ENCODE data around the gene ATP23. TPM values are rescaled to one million over a fixed set of nuclear protein-coding genes. Genes with fewer than 3 reads are reported as not detected.

The ATP23 gene
- total and polyA plus RNA-seq, 2 donors (not counting 3 experiments of a cell fraction or from before 2014, with no cell fraction given), result 5.9 to 9.0 TPM

DNA sequence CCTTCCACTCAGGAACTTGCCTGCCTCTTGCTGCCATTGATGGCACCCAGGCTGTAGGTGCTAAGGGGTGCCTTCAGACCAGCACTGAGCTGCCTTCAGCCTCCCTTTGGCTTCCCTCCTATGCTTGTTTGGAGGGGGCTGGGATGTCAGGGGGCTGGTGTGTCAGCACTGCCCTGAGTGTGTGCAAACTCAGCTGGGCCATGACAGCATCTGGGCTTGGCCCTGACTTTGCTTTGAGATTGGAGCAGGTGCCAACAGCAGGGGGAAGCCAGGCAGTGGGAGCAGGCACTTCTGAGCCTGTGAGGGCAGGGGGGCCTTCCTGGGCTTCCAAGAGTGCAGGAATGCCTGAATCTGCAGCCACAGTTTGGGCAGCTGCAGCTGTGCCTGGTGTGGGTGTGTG, 56.9 kb downstream of the ATP23 start:
- H3K36me3 ChIP-seq (ENCODE audit: control insufficient read depth in 2 of 2, extremely low read depth in 1 of 2, insufficient read depth in 2 of 2, low read length in 2 of 2), result no peaks in the 10 kb centered on the region
- FAIRE-seq (no peak), DNase-seq (ENCODE audit: low read depth, low spot score) (no peak)
- H3K4me2 ChIP-seq (ENCODE audit: insufficient read depth, low read length), result no peak overlapping the region
- no peak overlapping the region for H3K9ac ChIP-seq (replicated peaks; ENCODE audit: extremely low read depth, insufficient read depth, low read length)
- no peaks in the 10 kb centered on the region for H3K4me1 ChIP-seq (ENCODE audit: control insufficient read depth, extremely low read depth, insufficient read depth, low read length)
- dilution Hi-C loops (cut with MboI; ENCODE audit: extremely low pct_ligation_motif_present, low sequenced_read_pairs) (no loop called here), intact Hi-C loops (cut with micrococcal nuclease) (no loop called here)
- H2AFZ ChIP-seq (ENCODE audit: low read depth, low read length), result no peak overlapping the region
- ChIA-PET CTCF (interaction anchor here (1.0 kb wide), 1 partner anchor 15 kb away, joined by 4 read pairs; no protein-coding TSS in a partner anchor), POLR2A (no interaction called here)
- H3K79me2 ChIP-seq (ENCODE audit: control insufficient read depth, insufficient read depth, low read length), result no peaks in the 10 kb centered on the region
- no peaks in the 10 kb centered on the region for H3K9me1 ChIP-seq (replicated peaks; ENCODE audit: control insufficient read depth, extremely low read depth, insufficient read depth, low read length)
- no peak overlapping the region for H3K4me3 ChIP-seq (replicated peaks in 1 of 3; ENCODE audit: insufficient read depth in 1 of 3, low read depth in 1 of 3, low read length in 3 of 3)
- no peaks in the 10 kb centered on the region for H3K27me3 ChIP-seq (ENCODE audit: control insufficient read depth in 2 of 2, insufficient read depth in 2 of 2, low read length in 2 of 2)
- H4K20me1 ChIP-seq (replicated peaks; ENCODE audit: control insufficient read depth, extremely low read depth, insufficient read depth, low read length), result no peaks in the 10 kb centered on the region
- H3K9me3 ChIP-seq (replicated peaks; ENCODE audit: control insufficient read depth, insufficient read depth, low read length), result no peaks in the 10 kb centered on the region
- TF ChIP-seq POLR2A (IDR thresholded peaks at IDR 0.05; ENCODE audit: low read depth, low read length) (no peak), MYC (IDR thresholded peaks at IDR 0.05; ENCODE audit: low read depth, low read length) (no peak), FOS (IDR thresholded peaks at IDR 0.05; ENCODE audit: borderline replicate concordance, insufficient read depth, low read length) (no peak), GATA2 (IDR thresholded peaks at IDR 0.05; ENCODE audit: insufficient read depth, insufficient read length, low read depth, low read length) (no peak), EZH2 (IDR thresholded peaks at IDR 0.05; ENCODE audit: borderline replicate concordance, low read depth, low read length, severe bottlenecking) (no peak), JUN (IDR thresholded peaks at IDR 0.05; ENCODE audit: borderline replicate concordance, insufficient read depth, insufficient read length, low read depth) (no peak), POLR2AphosphoS5 (IDR thresholded peaks at IDR 0.05; ENCODE audit: insufficient read depth, low read depth, low read length) (no peak)
- TF ChIP-seq, protein P1, sequence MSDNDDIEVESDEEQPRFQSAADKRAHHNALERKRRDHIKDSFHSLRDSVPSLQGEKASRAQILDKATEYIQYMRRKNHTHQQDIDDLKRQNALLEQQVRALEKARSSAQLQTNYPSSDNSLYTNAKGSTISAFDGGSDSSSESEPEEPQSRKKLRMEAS (IDR thresholded peaks at IDR 0.05; ENCODE audit: insufficient read depth, insufficient read length), result no peak
- TF ChIP-seq, protein P2, sequence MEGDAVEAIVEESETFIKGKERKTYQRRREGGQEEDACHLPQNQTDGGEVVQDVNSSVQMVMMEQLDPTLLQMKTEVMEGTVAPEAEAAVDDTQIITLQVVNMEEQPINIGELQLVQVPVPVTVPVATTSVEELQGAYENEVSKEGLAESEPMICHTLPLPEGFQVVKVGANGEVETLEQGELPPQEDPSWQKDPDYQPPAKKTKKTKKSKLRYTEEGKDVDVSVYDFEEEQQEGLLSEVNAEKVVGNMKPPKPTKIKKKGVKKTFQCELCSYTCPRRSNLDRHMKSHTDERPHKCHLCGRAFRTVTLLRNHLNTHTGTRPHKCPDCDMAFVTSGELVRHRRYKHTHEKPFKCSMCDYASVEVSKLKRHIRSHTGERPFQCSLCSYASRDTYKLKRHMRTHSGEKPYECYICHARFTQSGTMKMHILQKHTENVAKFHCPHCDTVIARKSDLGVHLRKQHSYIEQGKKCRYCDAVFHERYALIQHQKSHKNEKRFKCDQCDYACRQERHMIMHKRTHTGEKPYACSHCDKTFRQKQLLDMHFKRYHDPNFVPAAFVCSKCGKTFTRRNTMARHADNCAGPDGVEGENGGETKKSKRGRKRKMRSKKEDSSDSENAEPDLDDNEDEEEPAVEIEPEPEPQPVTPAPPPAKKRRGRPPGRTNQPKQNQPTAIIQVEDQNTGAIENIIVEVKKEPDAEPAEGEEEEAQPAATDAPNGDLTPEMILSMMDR (IDR thresholded peaks at IDR 0.05; ENCODE audit: extremely low read depth in 1 of 2, insufficient read depth in 1 of 2, low read depth in 1 of 2, low read length in 2 of 2), result no peak
- no peak overlapping the region for H3K27ac ChIP-seq (ENCODE audit: insufficient read depth, low read depth, low read length)
- no TSS peak for BruUV-seq (replicated peaks)

Data from endothelial cell of umbilical vein (primary cell).